HTR-8/SVneo (cell line): ENCODE measurements around the gene BHLHA15.

Experiments
- DNase-seq: peaks from one replicate; pipeline ENCODE4 v3.0.0; 2011; ENCODE audit warnings: low spot score, mixed read lengths; ENCODE audit not compliant: insufficient read length
- FAIRE-seq: peaks from 2 replicates; lab custom pipeline; 2011; peaks lifted over from hg19 to GRCh38; lab: Jason Lieb, UNC

BHLHA15 gene

GRCh38 chr7:98186452-98187137 is 24.6 kb upstream of the BHLHA15 start:
- FAIRE-seq: no peak
- DNase-seq: no peak

- FAIRE-seq: no peak
These were observed 24.1 kb upstream of the BHLHA15 start for GRCh38 chr7:98187138-98187502.

GRCh38 chr7:98189559-98189958 is 21.7 kb upstream of the BHLHA15 start:
- FAIRE-seq (no peak), DNase-seq (no peak)

More at GRCh38 chr7:98187138-98187502, 24.1 kb upstream of the BHLHA15 start:
- no peak for DNase-seq

- FAIRE-seq (no peak), DNase-seq (no peak)
These were observed 19.4 kb upstream of the BHLHA15 start for GRCh38 chr7:98191668-98192431.

- FAIRE-seq: no peak
These were observed 18.3 kb upstream of the BHLHA15 start for GRCh38 chr7:98192781-98193457.

GRCh38 chr7:98193474-98194180 is 17.6 kb upstream of the BHLHA15 start:
- FAIRE-seq: no peak

More at GRCh38 chr7:98192781-98193457, 18.3 kb upstream of the BHLHA15 start:
- DNase-seq: no peak

GRCh38 chr7:98194186-98194585 is 17.1 kb upstream of the BHLHA15 start:
- FAIRE-seq (no peak), DNase-seq (no peak)

More at GRCh38 chr7:98193474-98194180, 17.6 kb upstream of the BHLHA15 start:
- no peak for DNase-seq

GRCh38 chr7:98194672-98195457 is 16.4 kb upstream of the BHLHA15 start:
- DNase-seq (no peak), FAIRE-seq (no peak)

GRCh38 chr7:98196706-98197605 is 14.3 kb upstream of the BHLHA15 start:
- DNase-seq (no peak), FAIRE-seq (no peak)

- FAIRE-seq (no peak), DNase-seq (no peak)
These were observed 12.1 kb upstream of the BHLHA15 start for GRCh38 chr7:98199131-98199530.

GRCh38 chr7:98200364-98200763 is 10.9 kb upstream of the BHLHA15 start:
- FAIRE-seq: no peak

GRCh38 chr7:98202367-98203195 is 8.7 kb upstream of the BHLHA15 start:
- DNase-seq: no peak
- no peak for FAIRE-seq

More at GRCh38 chr7:98200364-98200763, 10.9 kb upstream of the BHLHA15 start:
- DNase-seq: no peak

GRCh38 chr7:98203261-98203963 is 7.8 kb upstream of the BHLHA15 start:
- DNase-seq: no peak
- no peak for FAIRE-seq

- DNase-seq (no peak), FAIRE-seq (no peak)
These were observed 7.2 kb upstream of the BHLHA15 start for GRCh38 chr7:98203964-98204605.

- DNase-seq (no peak), FAIRE-seq (no peak)
These were observed 6.6 kb upstream of the BHLHA15 start for GRCh38 chr7:98204670-98205069.

GRCh38 chr7:98205162-98205845 is 5.9 kb upstream of the BHLHA15 start:
- DNase-seq: no peak
- FAIRE-seq: no peak
